Measurements from ENCODE around the gene MSS51. TPM values are rescaled to one million over a fixed set of nuclear protein-coding genes. Genes with fewer than 3 reads are reported as not detected.

Gene MSS51
- total RNA-seq, 1 donor from 2014 or later = 0.54 TPM

GRCh38 chr10:73379064-73379748 lies 54.2 kb downstream of the MSS51 start:
- TF ChIP-seq, protein P1, sequence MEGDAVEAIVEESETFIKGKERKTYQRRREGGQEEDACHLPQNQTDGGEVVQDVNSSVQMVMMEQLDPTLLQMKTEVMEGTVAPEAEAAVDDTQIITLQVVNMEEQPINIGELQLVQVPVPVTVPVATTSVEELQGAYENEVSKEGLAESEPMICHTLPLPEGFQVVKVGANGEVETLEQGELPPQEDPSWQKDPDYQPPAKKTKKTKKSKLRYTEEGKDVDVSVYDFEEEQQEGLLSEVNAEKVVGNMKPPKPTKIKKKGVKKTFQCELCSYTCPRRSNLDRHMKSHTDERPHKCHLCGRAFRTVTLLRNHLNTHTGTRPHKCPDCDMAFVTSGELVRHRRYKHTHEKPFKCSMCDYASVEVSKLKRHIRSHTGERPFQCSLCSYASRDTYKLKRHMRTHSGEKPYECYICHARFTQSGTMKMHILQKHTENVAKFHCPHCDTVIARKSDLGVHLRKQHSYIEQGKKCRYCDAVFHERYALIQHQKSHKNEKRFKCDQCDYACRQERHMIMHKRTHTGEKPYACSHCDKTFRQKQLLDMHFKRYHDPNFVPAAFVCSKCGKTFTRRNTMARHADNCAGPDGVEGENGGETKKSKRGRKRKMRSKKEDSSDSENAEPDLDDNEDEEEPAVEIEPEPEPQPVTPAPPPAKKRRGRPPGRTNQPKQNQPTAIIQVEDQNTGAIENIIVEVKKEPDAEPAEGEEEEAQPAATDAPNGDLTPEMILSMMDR (IDR thresholded peaks at IDR 0.05; ENCODE audit: insufficient read depth, low read length, poor library complexity, severe bottlenecking) = no peak
- Histone ChIP-seq H3K36me3 (ENCODE audit: control insufficient read depth, insufficient read depth, low read length) (no peaks in the 10 kb centered on the region), H3K27me3 (ENCODE audit: control insufficient read depth, insufficient read depth, low read length) (no peaks in the 10 kb centered on the region), H3K4me3 (ENCODE audit: low read depth, low read length) (no peak overlapping the region)
- DNase-seq (ENCODE audit: low read depth) = no peak

DNA sequence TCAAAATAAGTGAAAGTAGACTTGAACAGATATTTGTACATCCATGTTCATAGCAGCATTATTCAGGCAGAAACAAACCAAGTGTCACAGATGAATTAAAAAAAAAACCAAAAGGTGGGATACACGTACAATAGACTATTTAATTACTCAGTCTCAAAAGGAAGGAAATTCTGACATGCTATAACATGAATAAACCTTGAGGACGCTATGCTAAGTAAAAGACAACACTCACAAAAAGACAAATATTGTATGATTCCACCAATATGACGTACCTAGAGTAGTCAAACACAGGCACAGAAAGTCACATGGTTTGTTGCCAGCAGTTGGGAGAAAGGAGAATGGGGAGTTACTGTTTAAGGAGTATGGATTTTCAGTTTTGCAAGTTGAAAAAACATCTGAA lies 56.7 kb downstream of the MSS51 start:
- DNase-seq (ENCODE audit: low read depth) = no peak
- no peaks in the 10 kb centered on the region for H3K36me3 ChIP-seq (ENCODE audit: control insufficient read depth, insufficient read depth, low read length)
- H3K27me3 ChIP-seq (ENCODE audit: control insufficient read depth, insufficient read depth, low read length) = no peaks in the 10 kb centered on the region
- H3K4me3 ChIP-seq (ENCODE audit: low read depth, low read length) = no peak overlapping the region
- TF ChIP-seq, protein P1 (IDR thresholded peaks at IDR 0.05; ENCODE audit: insufficient read depth, low read length, poor library complexity, severe bottlenecking) = no peak

Other genes with a start within 250 kb of the MSS51 start
- gene DNAJC9, start 186.3 kb downstream of the MSS51 start, total RNA-seq = 40.0 and 42.2 TPM in 2 replicates
- 70.5 and 71.9 TPM in 2 replicates for gene MRPS16, start 180.9 kb downstream of the MSS51 start, total RNA-seq
- 1.2 and 2.6 TPM in 2 replicates for gene CFAP70, start 74.7 kb downstream of the MSS51 start, total RNA-seq
- 109 and 112 TPM in 2 replicates for gene ANXA7, start 19.5 kb downstream of the MSS51 start, total RNA-seq
- 18.7 and 21.9 TPM in 2 replicates for gene PPP3CB, start 62.5 kb upstream of the MSS51 start, total RNA-seq
- 64.2 and 77.6 TPM in 2 replicates for gene USP54, start 157.8 kb upstream of the MSS51 start, total RNA-seq
- gene MYOZ1, start 207.9 kb upstream of the MSS51 start, total RNA-seq = 0.55 and 0.92 TPM in 2 replicates
- gene SYNPO2L, start 222.5 kb upstream of the MSS51 start, total RNA-seq = not detected in 2 replicates